ENCODE data around the gene MRPS35.
"Not testable (repeated sequence)": the region's sequence is repeated elsewhere in the genome, so short reads cannot be mapped to it uniquely, and the experiment has no call there.

Gene MRPS35

DNA sequence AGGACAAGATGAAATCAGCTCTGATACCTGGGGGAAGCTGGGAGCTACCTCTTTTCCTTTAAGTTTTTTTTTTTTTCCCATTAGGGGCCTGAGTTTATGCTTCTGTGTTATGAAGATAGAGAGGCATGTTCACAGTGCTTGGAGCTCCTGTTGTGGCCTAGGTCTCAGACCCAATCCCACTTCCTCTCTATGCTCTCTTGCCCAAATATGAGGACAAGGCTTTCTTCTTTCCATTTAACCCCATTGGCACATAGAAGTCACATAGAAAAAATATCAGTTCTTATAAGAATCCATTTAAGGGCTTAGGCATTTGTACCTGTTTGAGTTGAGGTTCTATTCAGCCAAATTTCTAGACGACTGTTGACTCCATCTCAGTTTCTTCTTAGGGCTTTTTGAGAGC, 12.6 kb downstream of the MRPS35 start:
- no peak for DNase-seq (ENCODE audit: low read depth)
- no peak for TF ChIP-seq CTCF (IDR thresholded peaks at IDR 0.05; ENCODE audit: insufficient read depth, low read depth, low read length, missing control alignments)

DNA sequence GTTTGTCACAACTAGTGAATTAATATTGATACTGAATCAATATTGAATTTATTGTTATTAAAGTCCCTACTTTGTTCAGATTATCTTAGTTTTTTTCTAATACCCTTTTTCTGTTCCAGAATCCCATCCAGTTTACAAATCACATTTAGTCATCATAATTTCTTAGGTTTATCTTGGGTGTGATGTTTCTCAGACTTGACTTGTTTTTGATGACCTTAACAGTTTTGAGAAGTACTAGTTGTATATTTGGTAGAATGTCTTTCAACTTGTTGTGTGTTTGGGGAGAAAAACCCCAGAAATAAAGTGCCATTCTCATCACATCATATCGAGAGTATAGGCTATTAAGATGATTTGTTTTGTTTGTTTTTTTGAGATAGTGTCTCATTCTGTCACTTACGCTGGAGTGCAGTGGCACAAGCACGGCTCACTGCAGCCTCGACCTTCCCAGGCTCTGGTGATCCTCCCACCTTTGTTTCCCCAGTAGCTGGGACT, 19.5 kb downstream of the MRPS35 start:
- no peak overlapping the region for H3K4me3 ChIP-seq (ENCODE audit: low read depth, low read length)
- DNase-seq (ENCODE audit: low read depth): no peak
- TF ChIP-seq CTCF (IDR thresholded peaks at IDR 0.05; ENCODE audit: insufficient read depth, low read depth, low read length, missing control alignments): no peak

More for the DNA sequence above, 12.6 kb downstream of the MRPS35 start:
- no peak overlapping the region for H3K4me3 ChIP-seq (ENCODE audit: low read depth, low read length)

DNA sequence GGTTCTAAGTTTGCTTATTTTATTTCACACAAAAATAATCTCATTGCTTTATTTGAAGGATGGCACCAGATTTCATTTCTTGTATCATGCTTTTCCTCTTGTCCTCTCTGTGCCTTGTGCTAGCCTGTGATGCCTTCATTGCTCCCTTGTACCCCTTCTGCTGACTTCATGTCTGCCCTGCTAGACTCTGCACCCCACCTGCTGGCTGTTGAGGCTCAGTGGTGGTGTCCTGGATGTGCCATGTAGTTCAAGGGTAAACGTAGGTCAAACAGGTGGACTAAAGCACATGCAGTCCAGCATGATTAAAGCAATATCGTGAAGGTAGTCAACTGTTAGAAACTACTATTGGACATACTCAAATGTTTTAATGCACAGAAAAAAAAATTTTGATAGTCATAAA, 21.6 kb downstream of the MRPS35 start:
- TF ChIP-seq CTCF (IDR thresholded peaks at IDR 0.05; ENCODE audit: insufficient read depth, low read depth, low read length, missing control alignments): peak; percentile 35
- no peak overlapping the region for H3K4me3 ChIP-seq (ENCODE audit: low read depth, low read length)
- peak; percentile 37 for DNase-seq (ENCODE audit: low read depth)

GRCh38 chr12:27733052-27733656, 22.5 kb downstream of the MRPS35 start:
- no peak overlapping the region for H3K4me3 ChIP-seq (ENCODE audit: low read depth, low read length)
- peak; percentile 74 for TF ChIP-seq CTCF (IDR thresholded peaks at IDR 0.05; ENCODE audit: insufficient read depth, low read depth, low read length, missing control alignments)
- peak; percentile 56 for DNase-seq (ENCODE audit: low read depth)

- TF ChIP-seq CTCF (IDR thresholded peaks at IDR 0.05; ENCODE audit: insufficient read depth, low read depth, low read length, missing control alignments): no peak
- no peak for DNase-seq (ENCODE audit: low read depth)
- H3K4me3 ChIP-seq (ENCODE audit: low read depth, low read length): no peak overlapping the region
These were observed 23.2 kb downstream of the MRPS35 start for GRCh38 chr12:27733791-27734190.

GRCh38 chr12:27734321-27734720, 23.7 kb downstream of the MRPS35 start:
- DNase-seq (ENCODE audit: low read depth); H3K4me3 ChIP-seq (ENCODE audit: low read depth, low read length): not testable (repeated sequence)

DNA sequence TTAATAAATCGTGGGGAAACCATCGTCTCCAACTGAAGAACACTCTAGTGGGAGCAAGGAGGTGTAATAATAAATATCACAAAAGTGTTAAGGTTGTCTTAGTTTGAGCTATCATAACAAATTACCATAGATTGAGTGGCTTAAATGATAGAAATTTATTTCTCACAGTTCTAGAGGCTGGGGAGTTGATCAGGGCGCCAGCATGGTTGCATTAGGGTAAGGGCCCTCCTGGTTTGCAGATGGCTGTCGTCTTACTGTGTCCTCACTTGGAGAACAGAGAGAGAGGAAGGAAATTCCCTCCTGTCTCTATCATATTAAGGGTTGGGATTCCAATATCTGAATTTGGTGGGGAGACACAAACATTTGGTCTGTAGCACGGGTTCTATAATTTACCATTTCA, 33.0 kb downstream of the MRPS35 start:
- TF ChIP-seq CTCF (IDR thresholded peaks at IDR 0.05; ENCODE audit: insufficient read depth, low read depth, low read length, missing control alignments): no peak
- H3K4me3 ChIP-seq (ENCODE audit: low read depth, low read length): no peak overlapping the region
- DNase-seq (ENCODE audit: low read depth): no peak

DNA sequence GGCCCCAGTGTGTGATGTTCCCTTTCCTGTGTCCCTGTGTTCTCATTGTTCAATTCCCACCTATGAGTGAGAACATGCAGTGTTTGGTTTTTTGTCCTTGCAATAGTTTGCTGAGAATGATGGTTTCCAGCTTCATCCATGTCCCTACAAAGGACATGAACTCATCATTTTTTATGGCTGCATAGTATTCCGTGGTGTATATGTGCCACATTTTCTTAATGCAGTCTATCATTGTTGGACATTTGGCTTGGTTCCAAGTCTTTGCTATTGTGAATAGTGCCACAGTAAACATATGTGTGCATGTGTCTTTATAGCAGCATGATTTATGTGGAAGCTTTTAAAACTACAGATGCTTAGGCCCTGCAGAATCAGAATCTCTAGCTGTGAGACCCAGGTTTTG, 35.1 kb downstream of the MRPS35 start:
- H3K4me3 ChIP-seq (ENCODE audit: low read depth, low read length); DNase-seq (ENCODE audit: low read depth): not testable (repeated sequence)
